HG02884 (cell line): Measurements from ENCODE around the gene GABPB2.

Source experiments
- ATAC-seq: cut with Tn5 transposase; IDR thresholded peaks from one replicate; pipeline ENCODE4 v1.9.1; 2021; ENCODE audit warnings: mild to moderate bottlenecking, moderate library complexity; ENCODE audit not compliant: unreplicated experiment

The GABPB2 gene

DNA sequence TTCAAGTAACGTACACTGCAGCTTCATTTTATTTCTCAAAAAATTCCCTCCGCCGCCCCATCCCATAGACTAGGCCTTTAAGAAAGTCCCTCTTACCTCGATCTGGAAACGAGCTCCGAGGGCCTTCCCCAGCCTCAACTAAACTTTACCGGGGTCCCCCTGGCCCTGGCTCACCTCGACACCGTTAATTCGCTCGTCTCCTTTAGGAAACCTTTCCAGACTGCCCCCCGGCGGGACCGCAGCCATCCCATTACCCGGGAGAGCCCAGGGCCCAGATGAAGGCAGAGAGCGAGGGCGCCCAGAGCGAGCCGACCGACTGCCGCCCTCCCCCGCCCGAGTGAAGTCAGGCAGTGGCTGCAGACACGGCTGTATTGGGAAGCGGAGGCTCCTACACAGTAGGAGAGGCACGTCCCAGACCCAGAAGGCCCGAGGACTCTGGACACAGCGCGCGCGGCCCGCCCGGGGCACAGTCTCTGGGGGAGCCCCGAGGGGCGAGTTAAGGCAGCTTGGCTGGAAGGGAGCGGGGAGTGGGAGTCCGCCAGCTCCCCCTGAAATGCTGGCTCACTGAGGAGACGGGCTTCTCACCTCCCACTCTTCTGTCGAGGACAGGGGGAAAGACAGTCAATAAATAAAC, 61.3 kb downstream of the GABPB2 start:
- no peak for ATAC-seq

DNA sequence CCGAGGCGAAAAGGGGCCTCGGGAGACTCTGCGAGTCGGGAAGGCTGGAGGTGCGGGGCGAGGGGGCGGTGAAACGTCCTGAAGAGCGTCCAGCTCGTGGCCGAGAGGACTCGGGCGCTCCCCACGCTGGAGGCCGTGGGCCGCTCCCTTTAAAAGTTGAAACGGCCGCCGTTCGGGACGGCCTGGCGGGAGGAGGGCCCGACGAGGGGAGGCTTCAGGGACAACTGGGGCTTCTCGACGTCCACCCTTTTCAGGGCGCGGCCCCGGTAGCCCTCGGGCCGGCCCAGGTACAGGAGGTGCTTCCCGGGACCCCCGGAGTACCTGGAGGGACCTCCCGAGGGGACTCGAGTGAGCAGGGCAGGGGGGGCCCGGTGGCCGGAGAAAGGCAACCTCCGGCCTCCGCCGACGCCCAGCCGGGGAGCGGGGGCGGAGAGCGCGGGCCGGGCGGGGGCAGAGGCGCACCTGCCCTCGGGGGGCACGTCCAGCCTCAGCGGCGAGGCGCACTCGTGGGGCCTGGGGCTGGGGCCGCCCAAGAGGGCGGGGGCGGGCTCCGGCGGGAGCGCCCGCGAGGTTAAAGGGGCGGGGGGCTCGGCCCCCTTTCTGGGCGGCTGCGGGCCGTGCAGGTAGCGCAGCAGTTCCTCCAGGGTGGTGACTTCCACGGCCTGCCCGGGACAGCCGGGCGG, 61.9 kb downstream of the GABPB2 start:
- no peak for ATAC-seq

DNA sequence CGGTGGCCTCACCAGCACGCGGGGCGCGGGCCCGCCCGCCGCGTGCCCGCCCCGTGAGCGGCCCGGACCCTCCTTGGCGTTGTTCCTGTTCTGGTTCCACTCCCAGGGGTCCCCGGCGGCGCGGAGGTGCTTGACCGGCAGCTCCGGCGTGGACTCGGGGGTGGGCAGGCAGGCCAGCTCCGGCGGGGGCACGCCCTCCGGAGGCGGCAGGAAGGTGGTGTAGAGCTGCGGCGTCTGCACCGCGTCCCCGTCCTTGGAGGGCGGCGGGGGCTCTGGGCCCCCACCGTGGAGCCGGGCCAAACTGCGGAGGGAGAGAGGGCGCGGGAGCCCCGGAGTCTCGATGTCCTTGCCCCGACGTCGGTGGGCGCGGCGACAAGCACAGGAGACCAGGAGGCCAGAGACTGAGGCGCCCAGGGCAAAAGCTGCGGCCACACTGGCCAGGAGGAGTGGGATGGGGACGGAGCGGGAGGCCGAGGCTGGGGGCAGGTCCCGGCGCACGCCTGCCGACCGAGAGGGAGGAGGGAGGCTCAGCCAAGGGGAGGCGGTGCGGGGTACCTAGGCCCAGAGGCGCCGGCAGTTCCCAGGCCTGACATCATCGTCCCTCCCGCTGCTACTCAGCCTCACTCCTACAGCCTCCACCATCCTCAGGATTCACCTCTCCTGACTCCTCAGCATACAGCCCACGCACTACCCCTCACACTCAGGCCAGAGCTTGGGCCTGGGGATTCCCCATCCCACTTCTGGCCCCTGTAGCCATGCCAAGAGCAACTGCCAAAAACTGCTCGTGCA, 62.7 kb downstream of the GABPB2 start:
- no peak for ATAC-seq

DNA sequence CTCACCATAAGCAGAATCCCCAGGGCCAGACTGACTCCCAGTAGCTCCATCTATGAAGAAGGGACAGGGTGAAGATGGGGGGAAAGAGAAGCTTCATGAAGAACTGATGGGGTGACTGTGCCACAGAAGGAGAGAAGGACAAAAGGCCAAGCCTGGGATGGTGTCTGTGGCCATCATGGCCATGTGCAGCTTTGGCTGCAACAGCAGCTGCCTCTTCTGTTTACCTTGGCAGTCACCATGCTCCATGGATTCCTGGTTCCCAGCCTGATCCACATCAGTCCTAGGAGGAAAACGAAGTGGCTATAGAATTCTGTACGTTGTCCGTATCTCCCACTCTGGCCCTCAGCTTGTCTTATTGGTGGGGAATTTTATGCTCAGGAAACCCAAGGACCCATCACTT, 63.8 kb downstream of the GABPB2 start:
- ATAC-seq = no peak

DNA sequence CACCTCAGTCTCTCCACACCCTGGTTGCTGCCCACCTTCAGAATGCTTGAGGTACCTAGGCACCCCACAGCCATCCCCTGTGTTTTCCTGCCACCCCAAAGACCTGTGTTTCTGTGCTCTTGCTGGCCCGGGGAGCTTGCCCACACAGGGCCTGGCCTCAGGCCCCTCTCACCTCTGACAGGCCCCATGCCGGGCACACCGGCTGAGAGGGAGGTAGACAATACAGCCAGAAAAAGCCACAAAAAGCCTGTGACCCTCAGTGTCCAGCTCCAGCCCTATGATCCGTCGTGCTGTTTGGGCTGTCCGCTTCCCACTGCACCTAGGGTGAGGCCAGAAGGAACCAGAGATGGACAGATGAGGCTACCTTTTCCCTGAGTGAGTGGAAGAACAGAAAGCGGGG, 64.4 kb downstream of the GABPB2 start:
- no peak for ATAC-seq

DNA sequence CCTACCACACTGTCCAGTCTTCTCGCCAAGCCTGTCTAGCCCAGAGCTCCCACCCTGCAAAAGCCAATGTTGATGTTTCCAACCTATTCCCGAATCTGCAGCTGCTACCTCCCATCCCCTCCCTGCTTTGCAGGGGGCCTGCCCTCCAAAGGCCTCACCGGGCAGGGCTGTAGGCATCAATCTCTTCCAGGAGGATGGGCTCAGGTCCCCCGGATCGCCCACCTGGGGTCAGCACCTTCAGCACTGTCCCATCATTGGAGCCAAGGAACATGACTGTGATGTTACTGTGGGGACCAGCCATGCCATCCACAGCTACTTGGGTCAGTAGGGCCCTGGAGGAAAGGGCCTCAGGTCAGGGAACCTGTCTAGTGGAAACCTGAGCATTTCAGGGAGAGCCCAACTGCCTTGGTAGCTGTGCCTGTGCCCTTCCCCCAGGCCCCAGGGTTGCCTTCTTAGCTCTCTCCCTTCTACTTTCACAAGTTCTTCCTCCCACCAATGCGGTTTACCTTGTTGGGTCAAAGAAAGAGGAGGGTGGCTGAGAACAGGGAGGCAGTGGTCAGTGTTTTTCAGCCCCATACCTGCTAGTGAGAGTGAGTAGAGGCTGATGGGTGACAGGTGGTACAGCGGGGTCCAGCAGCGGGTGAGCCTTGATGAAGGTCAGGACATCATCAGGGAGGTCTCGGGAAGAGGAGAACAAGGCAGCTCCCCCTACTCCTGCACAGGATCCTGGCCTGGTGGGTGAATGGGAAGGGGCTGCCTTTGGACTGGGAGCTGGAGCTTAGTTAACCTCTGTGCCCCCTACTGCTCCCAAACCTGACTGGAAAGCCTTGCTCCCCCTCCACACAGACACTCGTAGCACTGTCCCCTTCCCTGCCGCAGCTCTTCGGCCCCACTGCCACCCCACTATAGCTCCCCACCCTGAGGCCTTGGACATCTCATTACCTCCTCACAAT, 65.1 kb downstream of the GABPB2 start:
- ATAC-seq = no peak

DNA sequence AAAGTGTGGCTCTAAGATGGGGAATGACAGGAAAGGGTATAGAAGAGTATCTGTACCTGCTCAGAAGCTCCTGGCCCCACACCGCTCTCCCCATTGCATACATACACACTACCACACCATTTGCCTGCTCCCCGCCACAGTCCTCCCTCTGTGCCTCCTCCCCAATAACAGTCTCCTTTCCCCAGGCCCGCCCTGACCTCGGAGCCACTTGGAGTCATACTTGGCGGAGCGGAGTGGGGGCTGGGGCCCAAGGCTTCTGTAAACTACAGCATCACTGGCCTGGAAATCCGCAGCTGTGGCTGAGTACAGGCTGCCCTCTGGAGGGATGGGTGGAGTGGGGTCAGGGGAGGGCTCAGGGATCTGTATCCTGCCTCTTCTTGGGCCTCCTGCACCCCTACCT, 67.2 kb downstream of the GABPB2 start:
- no peak for ATAC-seq

DNA sequence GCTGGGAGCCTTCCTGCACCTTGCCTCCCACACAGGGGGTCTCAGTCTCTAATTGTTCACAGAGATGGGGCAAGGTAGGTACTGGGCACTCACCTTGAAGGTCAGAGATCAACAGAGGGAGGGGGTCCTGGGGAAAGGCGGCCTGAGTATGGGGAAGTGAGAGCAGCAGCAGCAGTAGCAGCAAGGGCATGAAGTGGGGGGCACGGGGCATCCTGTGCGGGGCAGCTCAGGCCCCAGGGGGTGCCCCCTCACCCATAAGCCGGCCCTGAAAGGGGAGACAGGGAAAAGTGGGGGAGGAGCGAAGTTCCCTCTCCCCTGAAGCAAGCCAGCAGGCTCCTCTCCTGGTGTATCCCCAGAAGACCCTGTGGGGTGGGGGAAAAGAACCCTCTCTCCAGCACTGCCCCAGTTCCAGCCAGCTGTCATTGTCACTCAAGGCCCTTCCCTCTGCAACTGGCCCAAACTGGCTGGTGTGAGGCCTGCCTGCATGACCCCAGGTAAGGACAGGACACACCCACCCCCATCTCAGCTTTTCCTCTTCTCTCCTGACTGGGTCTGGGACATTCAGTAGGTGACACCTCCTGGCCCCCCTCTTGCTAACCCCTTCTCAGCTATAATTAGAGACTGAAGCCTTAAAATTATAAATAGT, 72.0 kb downstream of the GABPB2 start:
- no peak for ATAC-seq

DNA sequence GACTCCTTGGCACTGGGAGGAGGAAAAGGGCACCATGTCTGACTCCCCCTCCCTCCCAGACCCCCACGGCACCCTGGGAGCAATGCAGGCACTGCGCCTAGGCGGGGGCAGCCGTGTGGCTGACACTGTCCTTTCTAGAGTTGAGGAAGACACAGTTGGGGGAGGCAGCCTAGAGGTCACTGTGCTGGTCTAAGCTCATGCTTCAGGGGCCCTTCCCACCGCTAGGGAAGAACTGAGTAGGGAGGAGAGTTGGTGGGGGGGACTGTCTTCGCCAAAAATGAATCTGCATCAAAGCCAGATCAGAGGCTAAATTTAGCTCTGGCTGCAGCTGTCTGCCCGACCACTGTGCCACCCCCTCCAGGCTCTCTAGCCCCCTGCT, 72.5 kb downstream of the GABPB2 start:
- ATAC-seq = no peak

DNA sequence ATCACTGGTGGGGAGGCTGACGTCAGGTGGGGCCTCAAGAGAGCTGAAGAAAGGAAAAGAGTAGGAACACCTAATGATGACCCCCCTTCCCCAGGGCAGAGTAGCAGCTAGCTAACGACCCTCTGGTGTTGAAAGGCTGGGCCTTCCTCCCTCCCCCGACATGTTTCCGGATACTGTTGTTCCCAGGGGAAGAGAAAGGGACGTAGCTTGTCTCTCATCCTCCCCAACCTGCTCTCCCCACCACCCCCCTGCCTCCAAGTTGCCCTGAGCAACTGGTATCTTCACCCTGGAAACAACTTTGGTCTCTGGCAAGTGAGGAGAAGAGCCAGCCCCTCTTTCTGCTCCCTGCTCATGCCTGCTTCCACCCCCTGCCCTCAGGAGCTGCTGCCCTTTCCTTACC, 73.4 kb downstream of the GABPB2 start:
- ATAC-seq = no peak

DNA sequence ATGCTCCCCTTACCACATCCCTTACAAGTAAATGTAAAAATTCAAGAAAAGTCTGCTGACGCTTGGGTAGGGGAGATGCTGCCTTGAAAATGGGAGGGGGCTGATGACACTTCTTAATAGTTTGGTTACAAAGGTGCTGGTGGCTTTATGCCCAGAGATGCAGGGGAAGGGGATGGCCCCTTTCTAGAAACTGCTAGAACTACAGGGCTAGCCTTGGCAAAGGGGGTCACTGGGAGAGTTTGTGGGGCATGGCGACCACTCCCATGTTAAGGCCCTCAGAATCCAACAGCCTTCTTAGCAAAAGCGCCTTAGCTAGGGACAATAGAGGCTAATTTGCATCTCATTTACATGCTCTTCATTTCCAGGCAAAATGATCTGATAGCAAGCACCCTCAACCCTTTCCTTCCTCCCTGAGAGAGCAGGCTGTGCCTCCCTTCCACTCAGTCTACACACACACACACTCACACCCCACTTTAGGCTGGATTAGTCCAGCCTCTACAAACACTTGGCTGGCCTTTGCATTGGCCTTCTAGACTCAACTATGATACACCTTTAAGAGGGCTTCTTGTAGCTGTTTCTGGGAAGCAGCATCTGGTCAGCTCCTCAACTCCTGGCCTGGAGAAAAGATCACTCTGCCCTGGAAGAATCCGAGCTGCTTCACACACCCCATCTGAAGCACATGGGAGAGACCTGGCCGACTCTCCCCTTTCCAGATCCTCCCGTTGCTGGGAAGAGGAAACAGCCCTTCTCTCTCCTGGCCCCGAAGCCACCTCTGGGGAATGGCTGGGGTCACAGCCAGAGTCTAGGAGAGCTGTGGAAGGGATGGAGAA, 74.1 kb downstream of the GABPB2 start:
- no peak for ATAC-seq

DNA sequence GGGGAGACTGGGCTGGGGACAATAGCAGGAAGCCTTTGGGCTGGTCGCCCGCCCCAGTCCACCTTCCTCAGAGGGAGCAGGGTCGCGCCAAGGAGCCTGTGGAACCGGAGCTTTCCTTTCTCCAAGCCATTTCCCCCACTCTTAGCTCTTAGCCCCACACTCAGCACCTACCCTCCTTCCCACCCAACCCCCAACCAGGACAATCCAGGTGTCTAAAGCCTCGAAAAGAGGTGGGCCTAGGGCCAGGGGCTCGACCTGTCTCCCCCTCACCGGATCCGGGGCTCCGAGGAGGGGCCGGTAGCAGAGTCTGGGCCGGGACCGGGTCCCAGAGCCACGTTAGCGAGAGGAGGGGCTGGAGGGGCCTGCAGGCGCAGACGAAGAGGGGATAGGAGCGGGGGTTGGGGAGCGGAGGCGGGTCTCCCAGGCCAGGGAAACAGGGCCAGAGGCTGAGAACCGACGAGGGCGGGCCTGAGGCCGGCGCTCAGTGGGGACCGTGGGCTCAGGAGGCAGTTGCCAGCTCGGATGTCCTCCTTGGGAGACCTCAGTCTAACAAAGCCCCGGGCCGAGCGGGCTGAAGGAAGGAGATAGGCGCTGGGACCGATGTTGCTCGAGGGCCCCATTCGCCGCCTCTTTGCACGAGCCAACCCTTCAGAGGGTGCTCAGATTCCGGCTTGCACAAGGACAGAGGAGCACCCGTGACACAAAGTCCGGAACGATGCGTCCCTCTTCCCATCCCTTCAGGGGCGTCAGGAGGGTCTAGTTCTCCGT, 74.9 kb downstream of the GABPB2 start:
- no peak for ATAC-seq

DNA sequence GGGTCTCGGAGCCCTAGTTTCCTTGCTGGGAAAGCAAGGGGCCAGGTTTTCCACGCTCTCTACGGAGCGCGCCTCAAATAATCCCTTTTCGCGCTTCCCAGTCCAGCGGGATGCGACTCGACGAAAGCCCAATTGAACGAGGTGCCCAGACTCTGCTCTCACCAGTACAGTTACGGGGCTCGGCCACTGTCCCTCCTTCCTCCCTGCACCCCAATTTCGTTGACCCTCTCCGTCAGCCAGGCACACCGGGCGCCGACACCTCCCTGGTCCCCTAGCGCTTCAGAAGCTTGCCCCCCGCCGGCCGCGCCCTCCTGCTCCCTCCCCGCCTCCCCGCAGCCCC, 75.5 kb downstream of the GABPB2 start:
- no peak for ATAC-seq

DNA sequence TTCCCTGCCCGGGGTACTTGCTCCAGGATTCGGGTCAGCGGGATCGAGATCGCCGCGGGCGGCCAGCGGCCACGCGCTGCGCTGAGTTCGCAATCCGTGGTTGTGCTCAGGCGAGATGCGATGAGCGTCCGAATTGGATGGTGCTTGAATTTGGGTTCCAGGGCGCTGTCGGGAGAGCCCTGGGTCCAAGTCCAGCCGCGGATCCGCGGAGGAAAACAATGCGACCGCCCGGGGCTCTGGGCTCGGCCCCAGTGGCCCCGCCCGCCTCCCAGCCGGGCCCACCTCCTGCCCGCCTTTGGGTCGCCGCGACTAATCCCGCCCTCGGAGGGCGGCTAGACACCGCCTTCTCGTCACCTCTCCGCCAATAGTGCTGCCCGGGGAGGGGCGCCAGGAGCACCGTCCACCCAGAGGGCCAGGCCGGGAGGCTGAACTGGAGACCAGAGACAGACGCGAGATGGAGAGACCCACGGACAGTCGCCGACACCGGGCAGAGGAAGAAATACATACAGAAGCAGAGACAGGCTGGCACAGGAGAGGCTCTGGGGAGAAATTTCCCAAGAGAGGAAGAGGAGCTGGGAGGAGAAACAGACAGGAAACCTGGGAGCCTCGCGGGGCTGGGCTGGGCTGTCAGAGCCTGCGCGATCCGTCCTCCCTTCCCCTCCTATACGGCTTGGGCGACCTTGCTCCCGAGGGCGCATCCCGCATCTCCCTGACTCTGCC, 76.0 kb downstream of the GABPB2 start, which contains the start of gene SEMA6C:
Gene SEMA6C, minus strand, starts transcription at position 220 of the 720 bp plus-strand sequence. CDS start 4,010 bp downstream, outside the sequence.
- peak; percentile 98 for ATAC-seq

DNA sequence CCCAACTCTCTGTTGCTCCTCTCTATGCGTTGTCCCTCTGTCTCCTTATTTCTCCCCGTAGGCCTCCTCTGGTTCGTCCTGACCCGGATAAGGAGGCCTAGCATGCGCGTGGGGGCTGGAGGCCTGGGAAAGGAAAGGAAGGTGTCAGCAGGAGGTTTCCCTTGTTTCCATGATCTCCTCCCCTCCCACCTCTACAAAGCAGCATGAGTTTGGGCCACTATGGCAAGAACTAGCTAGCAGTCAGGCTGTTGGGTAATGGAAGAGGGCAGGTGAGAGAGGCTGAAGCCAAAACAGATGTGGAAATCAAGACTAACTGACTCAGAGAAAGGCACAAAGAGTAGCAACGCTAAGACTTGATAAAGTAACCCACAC, 76.6 kb downstream of the GABPB2 start:
- ATAC-seq = no peak

DNA sequence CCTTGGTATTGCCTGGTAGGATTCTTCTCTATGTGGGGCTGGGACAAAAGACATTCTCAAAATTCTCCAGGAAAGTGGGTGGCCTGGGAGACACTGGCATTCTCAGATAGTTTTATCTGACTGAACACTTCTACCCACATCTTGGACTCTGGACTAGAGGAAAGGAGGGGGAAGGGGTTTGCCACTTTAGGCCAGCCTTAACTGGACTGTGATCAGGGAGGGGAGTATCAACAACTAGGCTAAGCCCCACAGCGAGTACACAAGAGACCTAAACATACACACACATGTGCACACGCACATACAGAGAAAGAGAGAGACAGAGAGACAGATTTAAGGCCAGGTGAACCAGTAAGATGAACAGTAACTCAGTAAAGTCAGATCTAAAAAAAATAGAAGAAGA, 77.1 kb downstream of the GABPB2 start:
- ATAC-seq = no peak

DNA sequence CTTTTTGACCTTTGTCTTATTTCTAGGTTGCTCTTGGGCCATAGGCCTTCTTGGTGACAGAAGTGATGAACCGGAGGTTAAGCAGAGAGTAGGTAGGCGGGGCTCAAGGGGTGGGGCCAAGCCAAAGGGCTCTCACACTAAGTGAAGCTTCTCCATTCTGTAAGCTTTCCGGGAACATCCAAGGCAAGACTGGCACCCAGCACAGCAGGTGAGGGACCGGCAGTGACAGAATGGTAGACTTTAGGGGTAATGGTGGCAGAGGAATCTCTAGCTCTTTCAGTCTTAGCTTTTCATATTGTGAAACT, 85.9 kb downstream of the GABPB2 start, which contains the start of gene TNFAIP8L2:
Gene TNFAIP8L2, plus strand, starts transcription at position 135 of the 305 bp plus-strand sequence. CDS start 2,049 bp downstream, outside the sequence.
- peak; percentile 63 for ATAC-seq

DNA sequence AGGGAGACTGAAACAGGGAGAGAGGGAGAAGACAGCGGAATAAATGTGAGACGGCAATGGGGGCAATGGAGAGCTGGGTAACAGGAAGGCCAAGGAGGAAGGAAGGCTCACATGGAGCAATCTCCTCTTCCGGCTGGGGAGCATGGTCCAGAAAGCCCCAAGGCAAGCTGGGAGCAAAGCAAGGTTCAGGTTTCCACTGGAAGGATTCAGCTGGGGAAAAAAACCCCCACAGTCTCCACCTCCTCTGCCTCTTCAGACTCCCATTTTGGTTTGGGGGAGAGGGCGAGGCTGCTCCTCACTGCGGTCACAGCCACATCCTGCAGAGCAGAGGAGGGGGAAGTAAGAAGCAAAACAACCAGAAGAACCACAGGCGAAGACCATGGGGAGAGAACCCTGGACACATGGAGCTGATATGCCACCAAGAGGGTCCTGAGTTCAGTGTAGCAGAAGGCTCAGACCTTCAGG, 86.5 kb downstream of the GABPB2 start:
- ATAC-seq = peak; percentile 46
